ENCODE results near the gene PRPF6.

Gene PRPF6

GRCh38 chr20:64080813-64081623 lies 100.1 kb downstream of the PRPF6 start:
- no peak for DNase-seq

- no peak for DNase-seq
Measured at GRCh38 chr20:64081624-64081964, 100.7 kb downstream of the PRPF6 start.

DNA sequence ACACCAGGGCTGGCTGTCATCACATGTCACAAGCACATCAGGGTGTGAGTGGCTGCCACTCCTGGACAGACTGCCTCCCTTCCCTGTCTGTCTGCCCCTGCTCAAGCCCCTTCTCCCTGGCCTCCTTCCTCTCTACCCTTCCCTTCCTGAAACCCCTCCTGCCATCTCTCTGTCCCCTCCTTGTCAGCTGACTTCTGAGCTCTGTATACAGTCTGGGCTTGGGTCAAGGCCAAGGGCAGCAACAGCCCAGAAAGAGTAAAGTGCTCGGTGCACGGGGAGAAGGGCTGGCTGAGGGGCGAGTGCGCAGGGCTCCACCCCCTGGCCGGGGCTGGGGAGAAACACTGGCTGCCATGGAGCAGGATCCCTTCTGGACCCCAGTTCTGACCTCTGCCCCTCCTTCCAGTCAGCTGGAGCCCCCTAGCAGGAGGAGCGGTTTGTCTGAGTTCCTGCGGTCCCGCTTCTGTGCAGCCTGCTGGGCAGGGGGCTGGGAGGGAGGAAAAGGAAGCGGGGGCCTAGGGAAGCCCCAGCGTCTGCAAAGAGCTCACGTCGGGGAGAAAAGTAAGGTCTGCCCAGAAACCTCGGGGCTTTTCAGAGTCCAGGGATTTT lies 101.3 kb downstream of the PRPF6 start:
- DNase-seq = no peak
